K562 (cell line): Measurements from ENCODE around the gene SKIC2. TPM values are rescaled to one million over a fixed set of nuclear protein-coding genes. Genes with fewer than 3 reads are reported as not detected.

Experiments
- CREBBP ChIP-seq: IDR thresholded peaks from one replicate; pipeline ENCODE4 v1.6.1; 2012; ENCODE audit warnings: low read depth, mild to moderate bottlenecking, control low read depth, inconsistent platforms, low read length
- DDX20 ChIP-seq: fragments of 450-650 bp; IDR thresholded peaks from 2 replicates; pipeline ENCODE4 v1.6.1; 2016; ENCODE audit warnings: missing genetic modification characterization, low read depth, mild to moderate bottlenecking, missing compliant biosample characterization, moderate library complexity
- GTF2E2 ChIP-seq: fragments of 200-800 bp; sonication (Bioruptor generic); IDR thresholded peaks from 2 replicates; pipeline ENCODE4 v1.6.1; 2016; ENCODE audit warnings: missing genetic modification characterization, missing compliant biosample characterization
- HMGXB4 ChIP-seq: sonication (generic); formaldehyde crosslinking; IDR thresholded peaks from 2 replicates; pipeline ENCODE4 v1.8.1; 2023; ENCODE audit warnings: mild to moderate bottlenecking, missing genetic modification reagents
- ILF3 ChIP-seq: fragments of 450-650 bp; IDR thresholded peaks from 2 replicates; pipeline ENCODE4 v1.6.1; 2018; ENCODE audit warnings: antibody characterized with exemption, mild to moderate bottlenecking, moderate library complexity, borderline replicate concordance
- LCOR ChIP-seq: sonication (generic); formaldehyde crosslinking; IDR thresholded peaks from 2 replicates; pipeline ENCODE4 v1.8.0; 2022; ENCODE audit warnings: mild to moderate bottlenecking, missing genetic modification reagents
- MCM5 ChIP-seq: fragments of 450-650 bp; IDR thresholded peaks from 2 replicates; pipeline ENCODE4 v1.6.1; 2016; ENCODE audit warnings: low read depth
- PBX2 ChIP-seq, 2 experiments: IDR thresholded peaks in 1 of 2; conservative IDR thresholded peaks in 1 of 2; 2 replicates each; pipeline ENCODE4 v1.6.1; 2016; ENCODE audit warnings: low read depth in 2 of 2, mild to moderate bottlenecking in 1 of 2, missing compliant biosample characterization in 1 of 2, missing genetic modification characterization in 1 of 2, moderate library complexity in 1 of 2
- PRDM10 ChIP-seq: fragments of 450-650 bp; IDR thresholded peaks from 2 replicates; pipeline ENCODE4 v1.6.1; 2018; ENCODE audit not compliant: partially characterized antibody
- SIN3B ChIP-seq: fragments of 450-650 bp; IDR thresholded peaks from 2 replicates; pipeline ENCODE4 v1.6.1; 2017; ENCODE audit warnings: low read depth, mild to moderate bottlenecking, moderate library complexity
- ZMIZ1 ChIP-seq, 2 experiments: fragments of 150-350 bp in 1 of 2; IDR thresholded peaks; 2 replicates each; pipeline ENCODE4 v1.6.1; 2012 to 2016; ENCODE audit warnings: low read depth in 2 of 2, low read length in 2 of 2, mild to moderate bottlenecking in 1 of 2, moderate library complexity in 1 of 2
- ZNF830 ChIP-seq: fragments of 250-450 bp; sonication (Bioruptor Pico); IDR thresholded peaks from 2 replicates; pipeline ENCODE4 v1.5.0; 2021; ENCODE audit warnings: mild to moderate bottlenecking
- polyA plus RNA-seq, 8 experiments: library from polyadenylated mRNA; depleted of rRNA in 4 of 8; stranded (reverse) in 5 of 8; unstranded in 3 of 8; fragments of >200 nt; fragmentation: Nextera tagmentation in 2 of 8; fragmentation: Illumina TruSeq in 1 of 8; extraction: Ambion mirVana in 2 of 8; extraction: Trizol in 1 of 8; gene quantifications; 2 replicates each; pipeline versions ENCODE4 v1.2.1 to v1.2.3, GENCODE V29; 2011 to 2014; ENCODE audit warnings: inconsistent platforms in 1 of 8, missing spikeins in 1 of 8
- total RNA-seq, 7 experiments: library from RNA; depleted of rRNA in 6 of 7; stranded (reverse); fragments of >200 nt in 6 of 7; fragmentation: Illumina TruSeq in 2 of 7; extraction: Trizol in 2 of 7; gene quantifications; 2 replicates each; pipeline versions ENCODE4 v1.2.1 to v1.2.3, GENCODE V29; 2011 to 2021; ENCODE audit warnings: low replicate concordance in 1 of 7
- TF ChIP-seq, protein P1 (sequence below): fragments of 450-650 bp; IDR thresholded peaks from one replicate; pipeline ENCODE4 v1.6.1; 2018; ENCODE audit warnings: mild to moderate bottlenecking, moderate library complexity; ENCODE audit not compliant: partially characterized antibody

The SKIC2 gene
- total and polyA plus RNA-seq, 9 of the 15 experiments (the other 6 are each of a cell fraction or from before 2014, with no cell fraction given), result 3.3 to 94.6 (median 38.8) TPM

DNA sequence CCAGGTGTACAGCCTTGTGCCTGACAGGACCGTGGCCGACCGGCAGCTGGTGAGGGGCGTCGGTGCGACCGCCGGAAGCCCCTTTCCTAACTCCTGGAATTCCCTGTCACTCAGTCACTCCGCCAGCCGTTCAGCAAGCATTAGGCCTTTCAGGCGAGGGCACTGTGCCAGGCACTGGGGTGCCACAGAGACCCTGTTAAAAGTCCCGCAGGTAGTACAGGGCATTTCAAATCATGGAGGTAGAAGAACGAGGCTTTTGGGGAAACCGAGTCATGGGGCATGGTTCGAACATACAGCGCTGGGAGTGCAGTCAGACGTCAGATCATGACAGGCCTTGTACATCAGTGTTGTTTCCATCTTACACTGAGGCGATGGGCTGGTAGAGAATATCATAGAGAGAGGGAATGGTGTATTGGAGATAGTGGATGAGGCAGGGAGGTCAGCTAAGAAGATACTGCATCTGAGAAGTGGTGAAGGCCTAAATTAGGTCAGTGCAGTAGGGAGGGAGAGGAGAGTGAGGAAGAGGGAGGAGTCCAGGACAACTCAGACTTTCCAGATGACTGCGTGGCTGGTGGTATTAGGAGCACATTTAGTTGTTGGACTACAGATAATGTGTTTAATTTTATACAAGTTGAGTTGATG is 13.9 kb downstream of the SKIC2 start (continued):
- TF ChIP-seq ZMIZ1 (IDR thresholded peaks at IDR 0.05; ENCODE audit: low read depth in 2 of 2, low read length in 2 of 2) (no peak), PRDM10 (no peak), MCM5 (no peak), DDX20 (tag) (no peak), HMGXB4 (CRISPR knock-in tag) (peak; percentile 77; the same call in 1 of the 2 replicates), ZNF830 (CRISPR knock-in tag) (no peak; the same call in 1 of the 2 replicates), PBX2 (CRISPR knock-in tag; IDR thresholded peaks at IDR 0.05; ENCODE audit: low read depth) (no peak), PBX2 (tag; conservative IDR thresholded peaks at IDR 0.05; ENCODE audit: low read depth) (no peak; the same call in none of the 2 replicates), GTF2E2 (tag) (no peak; the same call in 1 of the 2 replicates), ILF3 (no peak), SIN3B (no peak), LCOR (CRISPR knock-in tag) (peak; percentile 90), CREBBP (no peak)
- TF ChIP-seq, protein P1, sequence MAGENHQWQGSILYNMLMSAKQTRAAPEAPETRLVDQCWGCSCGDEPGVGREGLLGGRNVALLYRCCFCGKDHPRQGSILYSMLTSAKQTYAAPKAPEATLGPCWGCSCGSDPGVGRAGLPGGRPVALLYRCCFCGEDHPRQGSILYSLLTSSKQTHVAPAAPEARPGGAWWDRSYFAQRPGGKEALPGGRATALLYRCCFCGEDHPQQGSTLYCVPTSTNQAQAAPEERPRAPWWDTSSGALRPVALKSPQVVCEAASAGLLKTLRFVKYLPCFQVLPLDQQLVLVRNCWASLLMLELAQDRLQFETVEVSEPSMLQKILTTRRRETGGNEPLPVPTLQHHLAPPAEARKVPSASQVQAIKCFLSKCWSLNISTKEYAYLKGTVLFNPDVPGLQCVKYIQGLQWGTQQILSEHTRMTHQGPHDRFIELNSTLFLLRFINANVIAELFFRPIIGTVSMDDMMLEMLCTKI, result no peak
